Measurements from ENCODE around the gene TEAD1. TPM values are rescaled to one million over a fixed set of nuclear protein-coding genes. Genes with fewer than 3 reads are reported as not detected.

Gene TEAD1
- total and polyA plus RNA-seq, 2 experiments from 2014 or later: 24.5 to 103 TPM

DNA sequence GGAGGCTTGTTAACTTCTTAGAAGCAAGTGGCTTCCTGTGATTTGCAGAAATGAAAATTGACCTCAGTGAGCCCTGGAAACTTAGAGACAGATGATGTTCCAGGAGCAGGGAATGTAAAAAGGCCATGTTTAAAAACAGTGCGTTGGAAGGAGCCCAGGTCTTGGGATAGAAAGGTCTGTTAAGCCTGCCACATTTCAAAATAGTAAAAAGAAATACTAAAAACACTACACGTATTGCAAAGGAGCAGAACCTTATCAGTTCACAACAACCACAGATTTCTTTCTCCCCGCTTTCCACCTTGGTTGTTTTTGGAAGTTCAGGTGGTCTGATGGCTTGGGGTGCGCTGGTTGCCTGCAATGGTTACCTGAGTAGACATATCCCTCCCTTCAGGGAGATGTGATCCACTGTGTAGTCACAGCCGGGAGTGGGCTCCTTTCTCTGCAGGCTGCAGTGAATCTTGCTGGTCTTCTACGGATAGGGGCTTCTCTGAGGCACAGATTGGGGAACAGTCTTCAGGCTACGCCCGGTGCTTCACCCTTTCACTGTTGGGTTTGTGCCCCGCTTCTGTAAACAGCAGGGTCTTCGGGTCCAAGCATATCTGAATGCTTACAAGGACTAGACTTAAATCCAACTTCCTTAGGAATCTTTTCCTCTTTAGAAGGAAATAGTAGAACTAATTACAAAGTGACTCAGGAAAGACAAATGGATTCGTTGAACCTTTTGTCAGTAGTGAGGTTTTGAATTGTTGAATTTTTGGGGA, 1.9 kb downstream of the TEAD1 start (continued):
- TF ChIP-seq EZH2 (IDR thresholded peaks at IDR 0.05; ENCODE audit: low read depth, unreplicated experiment): no peak
- TF ChIP-seq, protein P1, sequence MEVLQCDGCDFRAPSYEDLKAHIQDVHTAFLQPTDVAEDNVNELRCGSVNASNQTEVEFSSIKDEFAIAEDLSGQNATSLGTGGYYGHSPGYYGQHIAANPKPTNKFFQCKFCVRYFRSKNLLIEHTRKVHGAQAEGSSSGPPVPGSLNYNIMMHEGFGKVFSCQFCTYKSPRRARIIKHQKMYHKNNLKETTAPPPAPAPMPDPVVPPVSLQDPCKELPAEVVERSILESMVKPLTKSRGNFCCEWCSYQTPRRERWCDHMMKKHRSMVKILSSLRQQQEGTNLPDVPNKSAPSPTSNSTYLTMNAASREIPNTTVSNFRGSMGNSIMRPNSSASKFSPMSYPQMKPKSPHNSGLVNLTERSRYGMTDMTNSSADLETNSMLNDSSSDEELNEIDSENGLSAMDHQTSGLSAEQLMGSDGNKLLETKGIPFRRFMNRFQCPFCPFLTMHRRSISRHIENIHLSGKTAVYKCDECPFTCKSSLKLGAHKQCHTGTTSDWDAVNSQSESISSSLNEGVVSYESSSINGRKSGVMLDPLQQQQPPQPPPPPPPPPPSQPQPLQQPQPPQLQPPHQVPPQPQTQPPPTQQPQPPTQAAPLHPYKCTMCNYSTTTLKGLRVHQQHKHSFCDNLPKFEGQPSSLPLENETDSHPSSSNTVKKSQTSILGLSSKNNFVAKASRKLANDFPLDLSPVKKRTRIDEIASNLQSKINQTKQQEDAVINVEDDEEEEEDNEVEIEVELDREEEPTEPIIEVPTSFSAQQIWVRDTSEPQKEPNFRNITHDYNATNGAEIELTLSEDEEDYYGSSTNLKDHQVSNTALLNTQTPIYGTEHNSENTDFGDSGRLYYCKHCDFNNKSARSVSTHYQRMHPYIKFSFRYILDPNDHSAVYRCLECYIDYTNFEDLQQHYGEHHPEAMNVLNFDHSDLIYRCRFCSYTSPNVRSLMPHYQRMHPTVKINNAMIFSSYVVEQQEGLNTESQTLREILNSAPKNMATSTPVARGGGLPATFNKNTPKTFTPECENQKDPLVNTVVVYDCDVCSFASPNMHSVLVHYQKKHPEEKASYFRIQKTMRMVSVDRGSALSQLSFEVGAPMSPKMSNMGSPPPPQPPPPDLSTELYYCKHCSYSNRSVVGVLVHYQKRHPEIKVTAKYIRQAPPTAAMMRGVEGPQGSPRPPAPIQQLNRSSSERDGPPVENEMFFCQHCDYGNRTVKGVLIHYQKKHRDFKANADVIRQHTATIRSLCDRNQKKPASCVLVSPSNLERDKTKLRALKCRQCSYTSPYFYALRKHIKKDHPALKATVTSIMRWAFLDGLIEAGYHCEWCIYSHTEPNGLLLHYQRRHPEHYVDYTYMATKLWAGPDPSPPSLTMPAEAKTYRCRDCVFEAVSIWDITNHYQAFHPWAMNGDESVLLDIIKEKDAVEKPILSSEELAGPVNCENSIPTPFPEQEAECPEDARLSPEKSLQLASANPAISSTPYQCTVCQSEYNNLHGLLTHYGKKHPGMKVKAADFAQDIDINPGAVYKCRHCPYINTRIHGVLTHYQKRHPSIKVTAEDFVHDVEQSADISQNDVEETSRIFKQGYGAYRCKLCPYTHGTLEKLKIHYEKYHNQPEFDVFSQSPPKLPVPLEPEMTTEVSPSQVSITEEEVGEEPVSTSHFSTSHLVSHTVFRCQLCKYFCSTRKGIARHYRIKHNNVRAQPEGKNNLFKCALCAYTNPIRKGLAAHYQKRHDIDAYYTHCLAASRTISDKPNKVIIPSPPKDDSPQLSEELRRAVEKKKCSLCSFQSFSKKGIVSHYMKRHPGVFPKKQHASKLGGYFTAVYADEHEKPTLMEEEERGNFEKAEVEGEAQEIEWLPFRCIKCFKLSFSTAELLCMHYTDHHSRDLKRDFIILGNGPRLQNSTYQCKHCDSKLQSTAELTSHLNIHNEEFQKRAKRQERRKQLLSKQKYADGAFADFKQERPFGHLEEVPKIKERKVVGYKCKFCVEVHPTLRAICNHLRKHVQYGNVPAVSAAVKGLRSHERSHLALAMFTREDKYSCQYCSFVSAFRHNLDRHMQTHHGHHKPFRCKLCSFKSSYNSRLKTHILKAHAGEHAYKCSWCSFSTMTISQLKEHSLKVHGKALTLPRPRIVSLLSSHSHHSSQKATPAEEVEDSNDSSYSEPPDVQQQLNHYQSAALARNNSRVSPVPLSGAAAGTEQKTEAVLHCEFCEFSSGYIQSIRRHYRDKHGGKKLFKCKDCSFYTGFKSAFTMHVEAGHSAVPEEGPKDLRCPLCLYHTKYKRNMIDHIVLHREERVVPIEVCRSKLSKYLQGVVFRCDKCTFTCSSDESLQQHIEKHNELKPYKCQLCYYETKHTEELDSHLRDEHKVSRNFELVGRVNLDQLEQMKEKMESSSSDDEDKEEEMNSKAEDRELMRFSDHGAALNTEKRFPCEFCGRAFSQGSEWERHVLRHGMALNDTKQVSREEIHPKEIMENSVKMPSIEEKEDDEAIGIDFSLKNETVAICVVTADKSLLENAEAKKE (CRISPR knock-in tag; IDR thresholded peaks at IDR 0.05): no peak
- no peak for TF ChIP-seq POLR2AphosphoS5 (IDR thresholded peaks at IDR 0.05; ENCODE audit: low read depth)
- TF ChIP-seq ZNF331 (CRISPR knock-in tag; IDR thresholded peaks at IDR 0.05; ENCODE audit: low read depth): no peak

DNA sequence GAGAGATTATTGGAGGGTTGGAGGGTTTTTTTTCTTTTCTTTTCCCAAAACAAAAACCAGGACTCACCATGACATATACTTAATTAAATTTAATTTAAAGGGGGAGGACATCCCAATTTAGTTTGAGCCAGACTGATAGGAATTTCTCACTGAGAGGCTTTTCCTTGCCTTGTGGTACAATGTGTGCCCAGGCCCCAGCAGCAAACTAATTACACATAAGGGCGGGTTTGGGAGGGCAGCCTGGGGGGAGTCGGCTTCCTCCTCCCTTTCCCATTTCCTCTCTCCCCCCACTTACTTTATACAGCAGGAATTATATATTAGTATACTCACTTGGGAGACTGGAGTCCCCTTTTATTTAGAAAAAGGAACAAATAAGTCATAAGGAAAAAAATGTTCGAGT, 2.9 kb downstream of the TEAD1 start:
- Mint-ChIP-seq H3K27ac (no peak overlapping the region), H3K4me3 (peak overlapping the region; percentile 97), H3K27me3 (ENCODE audit: insufficient read depth, low read depth, poor library complexity) (peaks cover 13% of the 10 kb centered on the region), H3K4me1 (peaks cover 59% of the 10 kb centered on the region), H3K36me3 (ENCODE audit: low read depth) (peaks cover 7% of the 10 kb centered on the region; the same call in 2 of the 3 replicates), H3K9me3 (no peaks in the 10 kb centered on the region)
- DNase-seq (ENCODE audit: low spot score) (no peak), ATAC-seq (no peak)
- peak overlapping the region; percentile 88 for H3K4me3 ChIP-seq
- peaks cover 22% of the 10 kb centered on the region for H4K20me1 ChIP-seq (replicated peaks; ENCODE audit: insufficient read depth)
- H3K9me2 ChIP-seq (ENCODE audit: insufficient read depth): no peaks in the 10 kb centered on the region
- peaks cover 47% of the 10 kb centered on the region for H3K4me1 ChIP-seq (ENCODE audit: insufficient read depth)
- H3K36me3 ChIP-seq (ENCODE audit: insufficient read depth): no peaks in the 10 kb centered on the region
- H3K4me2 ChIP-seq: peak overlapping the region; percentile 82
- H2AFZ ChIP-seq: no peak overlapping the region
- no peaks in the 10 kb centered on the region for H3F3A ChIP-seq (replicated peaks; ENCODE audit: low read depth)
- H3K79me2 ChIP-seq (replicated peaks; ENCODE audit: insufficient read depth): peaks cover 57% of the 10 kb centered on the region
- no peak overlapping the region for H3K27ac ChIP-seq (ENCODE audit: low read depth)
- peaks cover 14% of the 10 kb centered on the region; the same call in 1 of the 2 replicates for H3K27me3 ChIP-seq (ENCODE audit: insufficient read depth)
- TF ChIP-seq STAT1 (IDR thresholded peaks at IDR 0.05; ENCODE audit: unreplicated experiment): no peak
- TF ChIP-seq JUNB (IDR thresholded peaks at IDR 0.05; ENCODE audit: unreplicated experiment): no peak
- TF ChIP-seq EZH2 (IDR thresholded peaks at IDR 0.05; ENCODE audit: low read depth, unreplicated experiment): no peak
- TF ChIP-seq, protein P1 (CRISPR knock-in tag; IDR thresholded peaks at IDR 0.05): no peak
- TF ChIP-seq, protein P2, sequence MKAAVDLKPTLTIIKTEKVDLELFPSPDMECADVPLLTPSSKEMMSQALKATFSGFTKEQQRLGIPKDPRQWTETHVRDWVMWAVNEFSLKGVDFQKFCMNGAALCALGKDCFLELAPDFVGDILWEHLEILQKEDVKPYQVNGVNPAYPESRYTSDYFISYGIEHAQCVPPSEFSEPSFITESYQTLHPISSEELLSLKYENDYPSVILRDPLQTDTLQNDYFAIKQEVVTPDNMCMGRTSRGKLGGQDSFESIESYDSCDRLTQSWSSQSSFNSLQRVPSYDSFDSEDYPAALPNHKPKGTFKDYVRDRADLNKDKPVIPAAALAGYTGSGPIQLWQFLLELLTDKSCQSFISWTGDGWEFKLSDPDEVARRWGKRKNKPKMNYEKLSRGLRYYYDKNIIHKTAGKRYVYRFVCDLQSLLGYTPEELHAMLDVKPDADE (IDR thresholded peaks at IDR 0.05): no peak
